Measurements from ENCODE around the gene OR2T8. TPM values are rescaled to one million over a fixed set of nuclear protein-coding genes. Genes with fewer than 3 reads are reported as not detected.

Gene OR2T8
- total RNA-seq, 2 experiments from 2014 or later = not detected

Other genes with a start within 250 kb of the OR2T8 start
- gene OR13G1, start 240.5 kb upstream of the OR2T8 start, total RNA-seq = not detected
- gene OR6F1, start 203.6 kb upstream of the OR2T8 start, total RNA-seq = not detected
- not detected for gene OR14K1, start 181.6 kb upstream of the OR2T8 start, total RNA-seq
- gene OR14A2, start 172.1 kb upstream of the OR2T8 start, total RNA-seq = not detected
- not detected for gene OR1C1, start 159.7 kb upstream of the OR2T8 start, total RNA-seq
- gene OR14A16, start 96.1 kb upstream of the OR2T8 start, total RNA-seq = not detected
- not detected for gene OR11L1, start 78.4 kb upstream of the OR2T8 start, total RNA-seq
- gene TRIM58, start 63.1 kb upstream of the OR2T8 start, total RNA-seq = under 1 TPM; 0.08 to 0.09 TPM
- not detected for gene OR2W3, start 24.7 kb upstream of the OR2T8 start, total RNA-seq
- gene OR2AJ1, start 4.6 kb downstream of the OR2T8 start, total RNA-seq = not detected
- not detected for gene OR2L8, start 28.6 kb downstream of the OR2T8 start, total RNA-seq
- gene OR2AK2, start 45.0 kb downstream of the OR2T8 start, total RNA-seq = not detected
- not detected for gene OR2L5, start 93.4 kb downstream of the OR2T8 start, total RNA-seq
- gene OR2L2, start 109.8 kb downstream of the OR2T8 start, total RNA-seq = under 1 TPM; 0.06 to 0.19 TPM
- not detected for gene OR2L3, start 126.6 kb downstream of the OR2T8 start, total RNA-seq
- gene OR2L13, start 174.9 kb downstream of the OR2T8 start, total RNA-seq = not detected
- not detected for gene OR2M5, start 224.9 kb downstream of the OR2T8 start, total RNA-seq

Data from activated naive CD8-positive, alpha-beta T cell treated with anti-CD3 and anti-CD28 coated beads, Interleukin-2, amount 10 ng/mL, durations not matched to agents 7 days and 5 days (primary cell).